ENCODE measurements around the gene RASA4B. TPM values are rescaled to one million over a fixed set of nuclear protein-coding genes. Genes with fewer than 3 reads are reported as not detected.
A peak's percentile ranks its signal among the peaks of the same experiment; 100 is the strongest.
"Not testable (repeated sequence)": the region's sequence is repeated elsewhere in the genome, so short reads cannot be mapped to it uniquely, and the experiment has no call there.

RASA4B gene
- polyA plus RNA-seq, 1 experiment: 4.0 TPM

DNA sequence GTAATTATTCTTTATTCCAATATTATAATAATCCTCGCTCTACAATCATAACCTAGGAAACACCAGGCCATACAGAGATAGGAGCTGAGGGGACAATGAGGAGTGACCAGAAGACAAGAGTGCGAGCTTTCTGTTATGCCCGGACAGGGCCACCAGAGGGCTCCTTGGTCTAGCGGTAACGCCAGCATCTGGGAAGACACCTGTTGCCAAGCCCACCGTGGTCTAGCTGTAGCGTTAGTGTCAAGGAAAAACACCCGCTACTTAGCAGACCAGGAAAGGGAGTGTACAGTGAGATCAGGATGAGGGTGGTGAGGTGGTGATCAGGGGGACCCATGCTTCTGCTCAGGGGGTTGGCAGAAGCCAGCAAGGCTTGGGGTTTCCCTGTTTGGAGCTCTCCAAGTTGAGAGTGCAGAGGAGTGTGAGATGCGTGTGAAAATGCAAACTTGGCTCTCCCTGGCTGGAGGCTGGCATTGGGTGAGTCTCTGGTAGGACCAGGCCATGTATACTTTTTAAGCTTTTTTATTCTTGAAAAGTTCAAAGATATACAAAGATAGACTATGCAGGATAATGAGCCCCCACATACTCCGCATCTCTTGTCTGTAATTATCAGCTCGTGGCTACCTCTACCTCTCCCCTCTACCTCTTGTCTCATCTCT, 37.5 kb downstream of the RASA4B start:
- H3K9me3 ChIP-seq (ENCODE audit: control insufficient read depth, insufficient read depth, low read length); POLR2A ChIA-PET; H3K27me3 ChIP-seq (ENCODE audit: control insufficient read depth, insufficient read depth, low read length); H3K27ac ChIP-seq (ENCODE audit: low read depth, low read length); DNase-seq (ENCODE audit: low read depth, low spot score); H3K4me3 ChIP-seq (ENCODE audit: low read depth, low read length): not testable (repeated sequence)
- TF ChIP-seq, protein P1, sequence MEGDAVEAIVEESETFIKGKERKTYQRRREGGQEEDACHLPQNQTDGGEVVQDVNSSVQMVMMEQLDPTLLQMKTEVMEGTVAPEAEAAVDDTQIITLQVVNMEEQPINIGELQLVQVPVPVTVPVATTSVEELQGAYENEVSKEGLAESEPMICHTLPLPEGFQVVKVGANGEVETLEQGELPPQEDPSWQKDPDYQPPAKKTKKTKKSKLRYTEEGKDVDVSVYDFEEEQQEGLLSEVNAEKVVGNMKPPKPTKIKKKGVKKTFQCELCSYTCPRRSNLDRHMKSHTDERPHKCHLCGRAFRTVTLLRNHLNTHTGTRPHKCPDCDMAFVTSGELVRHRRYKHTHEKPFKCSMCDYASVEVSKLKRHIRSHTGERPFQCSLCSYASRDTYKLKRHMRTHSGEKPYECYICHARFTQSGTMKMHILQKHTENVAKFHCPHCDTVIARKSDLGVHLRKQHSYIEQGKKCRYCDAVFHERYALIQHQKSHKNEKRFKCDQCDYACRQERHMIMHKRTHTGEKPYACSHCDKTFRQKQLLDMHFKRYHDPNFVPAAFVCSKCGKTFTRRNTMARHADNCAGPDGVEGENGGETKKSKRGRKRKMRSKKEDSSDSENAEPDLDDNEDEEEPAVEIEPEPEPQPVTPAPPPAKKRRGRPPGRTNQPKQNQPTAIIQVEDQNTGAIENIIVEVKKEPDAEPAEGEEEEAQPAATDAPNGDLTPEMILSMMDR (IDR thresholded peaks at IDR 0.05; ENCODE audit: low read depth, low read length): peak; percentile 51
- CTCF ChIA-PET: interaction anchor here (1.1 kb wide), 1 partner anchor 30 kb away, joined by 3 read pairs; no protein-coding TSS in a partner anchor

DNA sequence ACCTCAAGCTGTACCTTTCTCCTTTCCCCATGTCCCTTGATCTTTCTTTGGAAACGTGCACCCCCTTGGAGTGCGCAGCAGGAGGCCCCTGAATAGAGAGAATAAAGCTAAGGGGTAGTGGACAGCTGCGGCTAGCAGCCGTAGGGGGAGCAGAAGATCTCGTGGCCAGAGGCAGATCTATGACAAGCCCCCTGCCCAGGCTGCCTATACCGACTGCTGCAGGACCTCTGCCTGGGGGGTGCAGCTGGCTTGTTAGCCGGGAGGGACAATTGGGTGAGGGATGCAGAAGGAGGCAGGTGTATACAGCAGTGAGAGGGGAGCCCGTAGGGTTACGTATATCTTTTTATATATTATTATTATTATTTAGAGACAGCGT, 38.4 kb downstream of the RASA4B start:
- H3K9me3 ChIP-seq (ENCODE audit: control insufficient read depth, insufficient read depth, low read length); H3K4me3 ChIP-seq (ENCODE audit: low read depth, low read length); DNase-seq (ENCODE audit: low read depth, low spot score); H3K27ac ChIP-seq (ENCODE audit: low read depth, low read length); H3K27me3 ChIP-seq (ENCODE audit: control insufficient read depth, insufficient read depth, low read length); POLR2A ChIA-PET: not testable (repeated sequence)
- CTCF ChIA-PET: interaction anchor here (1.1 kb wide), 1 partner anchor 29 kb away, joined by 3 read pairs; no protein-coding TSS in a partner anchor

DNA sequence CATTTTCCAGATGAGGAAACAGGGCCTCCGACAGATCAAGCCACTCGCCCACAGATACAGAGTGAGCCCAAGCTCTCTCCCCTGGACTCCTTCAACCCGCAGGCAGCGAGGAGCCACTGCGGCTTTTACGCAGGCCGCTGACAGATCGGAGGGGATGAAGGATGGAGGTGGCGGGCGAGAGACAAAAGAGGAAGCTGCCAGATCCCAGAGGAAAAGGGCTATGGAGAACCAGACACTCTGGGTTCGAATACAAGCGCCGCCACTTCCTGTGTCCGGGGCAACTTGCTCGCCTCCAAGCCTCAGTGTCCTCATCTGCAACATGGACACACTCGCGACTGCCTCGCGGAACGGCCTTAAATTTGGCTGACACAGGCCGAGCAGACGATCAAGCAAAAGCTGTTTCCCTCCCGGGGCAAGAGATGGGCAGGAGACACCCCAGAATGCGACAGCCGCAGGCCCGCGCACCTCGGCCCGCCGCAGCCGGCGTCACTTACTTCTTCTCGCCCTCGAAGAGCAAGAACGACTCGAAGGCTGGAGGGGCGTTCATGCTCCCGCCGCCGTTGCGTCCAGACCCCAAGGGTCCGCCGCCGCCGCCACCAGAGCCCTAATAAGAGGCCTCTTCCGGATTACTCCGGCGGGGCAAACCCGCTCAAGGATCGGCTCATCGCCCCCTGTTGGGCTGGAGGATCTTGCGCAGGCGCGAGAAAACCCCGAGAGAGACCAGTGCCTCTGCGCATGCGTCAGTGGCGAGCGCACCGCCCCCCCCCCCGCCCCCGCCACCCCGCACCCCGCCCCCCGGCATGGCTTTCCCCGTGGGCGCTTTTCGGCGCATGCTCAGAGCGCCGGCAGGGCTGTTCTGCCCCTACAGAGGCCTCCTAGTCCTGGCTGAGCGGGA, 39.0 kb downstream of the RASA4B start, which contains the start of gene POLR2J:
POLR2J (minus strand) TSS at position 609 of the 895 bp plus-strand sequence; CDS start at position 547, 62 bp downstream.
- peak; percentile 59 for DNase-seq (ENCODE audit: low read depth, low spot score)
- H3K27me3 ChIP-seq (ENCODE audit: control insufficient read depth, insufficient read depth, low read length); CTCF ChIA-PET; POLR2A ChIA-PET; H3K27ac ChIP-seq (ENCODE audit: low read depth, low read length); H3K9me3 ChIP-seq (ENCODE audit: control insufficient read depth, insufficient read depth, low read length): not testable (repeated sequence)
- H3K4me3 ChIP-seq (ENCODE audit: low read depth, low read length): peak within 1 kb of the TSS; percentile 50
- TF ChIP-seq, protein P1 (IDR thresholded peaks at IDR 0.05; ENCODE audit: low read depth, low read length): peak; percentile 39

DNA sequence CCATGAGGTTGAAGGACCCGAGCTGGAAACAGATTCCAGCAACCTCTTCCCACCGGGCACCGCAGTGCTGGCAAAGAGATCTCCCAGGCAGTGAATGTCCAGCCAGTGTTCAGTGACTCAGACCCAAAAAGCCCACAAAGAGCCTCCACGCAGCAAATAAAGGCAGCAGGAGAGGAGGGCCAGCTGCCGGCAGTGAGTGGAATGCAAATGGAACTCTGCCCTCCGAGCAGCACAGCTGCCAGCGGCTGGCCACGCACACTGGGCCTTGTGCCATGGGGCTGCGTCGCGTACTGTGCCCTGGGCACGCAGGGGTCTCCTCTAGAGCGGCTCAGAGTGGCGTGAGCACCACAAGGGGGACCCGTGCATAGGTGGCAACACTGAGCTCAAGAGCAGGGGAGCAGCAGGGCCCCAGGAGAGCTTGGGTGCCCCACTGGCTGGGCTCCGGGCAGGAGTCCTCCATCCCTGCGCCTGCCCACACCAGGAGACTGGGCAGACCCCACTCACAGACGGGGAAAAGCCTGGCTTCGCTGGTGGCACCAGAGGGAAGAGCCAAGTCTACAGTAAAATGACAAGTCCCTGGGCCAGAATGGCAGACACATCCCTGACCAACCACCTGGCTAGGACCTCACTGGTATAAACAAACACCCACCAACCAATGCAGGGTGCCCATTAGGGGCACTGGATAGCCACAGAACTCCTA, 42.7 kb downstream of the RASA4B start:
- CTCF ChIA-PET; H3K27me3 ChIP-seq (ENCODE audit: control insufficient read depth, insufficient read depth, low read length); H3K4me3 ChIP-seq (ENCODE audit: low read depth, low read length); H3K27ac ChIP-seq (ENCODE audit: low read depth, low read length); DNase-seq (ENCODE audit: low read depth, low spot score); POLR2A ChIA-PET; H3K9me3 ChIP-seq (ENCODE audit: control insufficient read depth, insufficient read depth, low read length): not testable (repeated sequence)

DNA sequence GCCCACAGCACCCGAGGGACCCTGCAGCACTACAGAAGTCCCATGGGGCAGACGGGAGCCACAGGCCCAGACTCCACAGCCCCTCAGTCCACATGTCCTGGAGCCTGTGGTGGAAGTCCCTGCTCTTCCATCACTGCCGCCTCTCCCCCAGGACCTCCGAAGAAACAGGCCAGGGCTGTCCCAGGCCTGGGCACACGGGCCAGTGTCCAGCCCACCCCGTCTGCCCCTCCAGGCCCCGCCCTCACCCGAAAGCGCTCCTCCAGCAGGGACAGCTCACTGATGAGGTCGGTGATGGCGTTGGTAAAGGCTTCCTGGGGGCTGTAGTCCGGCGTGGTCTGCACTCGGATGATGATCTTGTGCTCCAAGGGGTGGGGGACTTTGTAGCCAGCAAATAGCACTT, 43.5 kb downstream of the RASA4B start:
- CTCF ChIA-PET; H3K27ac ChIP-seq (ENCODE audit: low read depth, low read length); H3K4me3 ChIP-seq (ENCODE audit: low read depth, low read length); POLR2A ChIA-PET; H3K9me3 ChIP-seq (ENCODE audit: control insufficient read depth, insufficient read depth, low read length); DNase-seq (ENCODE audit: low read depth, low spot score); H3K27me3 ChIP-seq (ENCODE audit: control insufficient read depth, insufficient read depth, low read length): not testable (repeated sequence)

DNA sequence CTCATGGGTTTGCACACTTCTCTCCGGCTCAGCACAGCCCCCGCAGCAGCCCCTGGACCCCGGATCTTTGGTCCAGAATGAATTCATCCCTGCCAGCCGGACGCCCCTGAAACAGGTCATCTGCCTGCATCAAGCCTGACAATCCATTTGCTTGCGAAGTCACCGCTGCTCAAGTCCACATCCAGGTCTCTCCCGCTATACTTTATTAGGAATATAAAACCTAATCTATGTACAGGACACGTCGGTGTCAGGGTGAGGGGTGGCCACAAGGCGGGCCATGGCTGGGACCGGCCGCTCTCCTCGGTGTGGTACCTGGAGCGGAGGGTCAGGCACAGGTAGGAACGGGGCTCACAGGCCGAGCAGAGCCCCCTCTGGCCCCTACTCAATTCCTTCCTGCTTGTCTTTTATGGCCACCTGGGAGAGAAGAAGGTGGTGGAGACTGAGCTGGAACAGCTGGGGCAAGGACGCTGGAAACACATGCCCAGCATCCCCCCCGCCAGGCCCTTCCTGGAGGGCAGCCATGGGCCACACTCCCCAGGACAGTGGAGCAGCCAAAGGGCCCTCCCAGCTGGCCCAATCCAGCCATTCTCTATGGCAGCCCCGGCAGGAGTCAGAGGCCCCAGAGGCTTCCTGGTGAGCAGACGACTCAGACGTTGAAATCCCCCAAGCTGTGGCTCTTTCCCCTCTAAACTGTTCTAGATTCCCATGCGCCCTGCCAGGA, 44.1 kb downstream of the RASA4B start:
- TF ChIP-seq, protein P1 (IDR thresholded peaks at IDR 0.05; ENCODE audit: low read depth, low read length): no peak
- H3K4me3 ChIP-seq (ENCODE audit: low read depth, low read length): no peak overlapping the region
- H3K27me3 ChIP-seq (ENCODE audit: control insufficient read depth, insufficient read depth, low read length): no peaks in the 10 kb centered on the region
- POLR2A ChIA-PET: no interaction called here
- CTCF ChIA-PET: no interaction called here
- no peak overlapping the region for H3K27ac ChIP-seq (ENCODE audit: low read depth, low read length)
- H3K9me3 ChIP-seq (ENCODE audit: control insufficient read depth, insufficient read depth, low read length): no peaks in the 10 kb centered on the region; the same call in 1 of the 2 replicates
- no peak for DNase-seq (ENCODE audit: low read depth, low spot score)

Measured in AG04450 (cell line).